Muscle layer of duodenum (tissue), 2 donors: Measurements from ENCODE around the gene GATC.
"Not testable (repeated sequence)": the region's sequence is repeated elsewhere in the genome, so short reads cannot be mapped to it uniquely, and the experiment has no call there.

Source experiments
- H3K27ac ChIP-seq: one replicate; pipeline ENCODE4 v1.7.0; 2013; ENCODE audit warnings: mild to moderate bottlenecking, low read length
- H3K27me3 ChIP-seq: one replicate; pipeline ENCODE4 v1.7.0; 2013; ENCODE audit warnings: low read depth, mild to moderate bottlenecking, control low read depth, low read length
- H3K36me3 ChIP-seq, 2 donors: one replicate each; pipeline ENCODE4 v1.7.0; 2013; ENCODE audit warnings: low read length in 2 of 2, control low read depth in 1 of 2, mild to moderate bottlenecking in 1 of 2; ENCODE audit not compliant: insufficient read depth in 2 of 2, control insufficient read depth in 1 of 2
- H3K4me1 ChIP-seq, 2 donors: one replicate each; pipeline ENCODE4 v1.7.0; 2013; ENCODE audit warnings: low read length in 2 of 2, mild to moderate bottlenecking in 2 of 2, control low read depth in 1 of 2, moderate library complexity in 1 of 2; ENCODE audit not compliant: insufficient read depth in 2 of 2, control insufficient read depth in 1 of 2
- H3K4me3 ChIP-seq, 2 donors: one replicate each; pipeline ENCODE4 v1.7.0; 2013; ENCODE audit warnings: low read length in 2 of 2, low read depth in 1 of 2, mild to moderate bottlenecking in 1 of 2
- H3K9me3 ChIP-seq, 2 donors: one replicate each; pipeline ENCODE4 v1.7.0; 2013; ENCODE audit warnings: low read length in 2 of 2, control low read depth in 1 of 2, mild to moderate bottlenecking in 1 of 2; ENCODE audit not compliant: control insufficient read depth in 1 of 2
- donor health status: healthy.

GATC gene

DNA sequence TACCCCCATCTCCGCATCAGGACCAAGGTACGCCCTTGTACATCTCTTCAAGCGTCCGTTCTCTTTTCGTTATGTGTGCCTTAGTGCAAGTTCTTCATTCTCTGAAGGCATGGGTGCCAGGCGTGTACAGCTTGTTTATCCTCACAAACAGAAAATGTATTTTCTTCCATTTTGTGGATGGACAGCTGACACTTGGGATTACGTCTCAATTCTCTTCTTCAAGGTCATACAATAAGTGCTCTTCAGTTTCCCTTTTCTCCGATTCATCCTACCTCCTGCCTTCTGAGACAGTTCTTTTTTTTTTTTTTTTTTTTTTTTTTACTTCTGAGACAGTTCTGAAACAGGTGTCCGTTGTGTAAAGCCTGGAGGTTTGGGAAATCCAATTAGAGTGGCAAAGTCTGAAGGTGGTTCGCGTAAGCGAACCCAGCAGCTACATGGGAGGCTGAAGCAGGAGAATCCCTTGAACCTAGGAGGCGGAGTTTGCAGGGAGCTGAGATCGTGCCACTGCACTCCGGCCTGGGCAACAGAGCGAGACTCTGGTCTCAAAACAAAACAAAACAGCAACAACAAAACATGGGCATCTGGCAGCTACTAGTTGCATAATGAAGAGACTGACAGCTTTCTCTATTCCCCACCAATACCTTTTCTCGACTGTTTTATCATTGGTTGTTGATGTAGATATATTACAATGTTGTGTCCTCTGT lies 7.6 kb upstream of the GATC start:
- Histone ChIP-seq H3K9me3 (no peaks in the 10 kb centered on the region), H3K4me1 (peaks cover 5 to 16% of the 10 kb centered on the region in 2 donors), H3K27me3 (no peaks in the 10 kb centered on the region), H3K4me3 (peak overlapping the region; percentile 77 to 92), H3K27ac (peak overlapping the region; percentile 72), H3K36me3 (peaks cover 19 to 28% of the 10 kb centered on the region in 2 donors)

DNA sequence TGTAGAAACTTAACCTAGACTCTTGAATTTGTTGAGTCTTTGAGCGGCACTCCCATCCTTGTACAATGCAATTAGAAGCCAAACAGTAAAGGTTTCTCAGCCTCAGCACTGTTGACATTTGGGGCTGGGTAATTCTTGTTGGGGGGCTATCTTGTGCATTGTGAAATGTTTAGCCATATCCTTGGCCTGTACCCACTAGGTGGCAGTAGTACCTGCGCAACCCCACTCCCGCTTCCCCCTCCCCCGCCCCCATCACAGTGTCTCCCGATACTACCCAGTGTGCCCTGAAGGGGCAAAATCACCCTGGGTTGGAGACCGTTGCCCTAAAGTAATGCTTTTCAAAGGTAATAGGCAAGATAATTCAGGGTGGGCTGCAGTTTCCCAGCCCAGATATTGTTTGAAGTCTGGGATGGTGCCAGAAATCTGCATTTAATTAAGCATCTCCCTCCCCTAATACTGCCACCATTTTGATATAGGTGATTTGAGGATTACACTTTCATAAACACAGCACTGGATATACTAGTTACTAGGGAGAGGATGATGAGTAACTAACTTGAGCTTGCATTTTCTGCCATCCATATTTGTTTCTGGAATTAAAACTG lies 6.5 kb upstream of the GATC start:
- H3K36me3 ChIP-seq: peaks cover 29 to 39% of the 10 kb centered on the region in 2 donors
- no peak overlapping the region for H3K4me3 ChIP-seq
- no peak overlapping the region for H3K27ac ChIP-seq
- H3K9me3 ChIP-seq: no peaks in the 10 kb centered on the region
- no peaks in the 10 kb centered on the region for H3K27me3 ChIP-seq
- H3K4me1 ChIP-seq: peaks cover 5 to 16% of the 10 kb centered on the region in 2 donors

- H3K4me1 ChIP-seq: peaks cover 6 to 28% of the 10 kb centered on the region in 2 donors
- peaks cover 29 to 44% of the 10 kb centered on the region in 2 donors for H3K36me3 ChIP-seq
- H3K27ac ChIP-seq: no peak overlapping the region
- H3K4me3 ChIP-seq: no peak overlapping the region
- H3K9me3 ChIP-seq: no peaks in the 10 kb centered on the region
- H3K27me3 ChIP-seq: no peaks in the 10 kb centered on the region
Measured at GRCh38 chr12:120444676-120445075, 1.6 kb upstream of the GATC start.

DNA sequence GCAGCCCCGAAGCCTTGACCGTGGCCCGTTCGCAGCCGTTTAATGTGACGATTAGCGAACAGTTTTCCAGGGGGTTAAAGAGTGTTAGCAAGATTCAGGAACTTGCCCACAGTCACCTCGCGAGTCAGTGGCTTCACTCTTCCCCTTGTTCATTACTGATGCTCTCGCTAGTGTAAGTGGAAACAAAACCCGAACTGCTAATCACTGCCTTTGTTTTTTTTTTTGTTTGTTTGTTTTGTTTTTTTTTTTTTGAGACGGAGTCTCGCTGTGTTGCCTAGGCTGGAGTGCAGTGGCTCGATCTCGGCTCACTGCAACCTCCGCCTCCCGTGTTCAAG lies 567 bp downstream of the GATC start:
- Histone ChIP-seq H3K36me3 (peaks cover 14 to 31% of the 10 kb centered on the region in 2 donors), H3K4me1 (peaks cover 6 to 23% of the 10 kb centered on the region in 2 donors), H3K4me3 (peak overlapping the region; percentile 97 to 100), H3K27ac (peak overlapping the region; percentile 92)
- H3K27me3 ChIP-seq, H3K9me3 ChIP-seq: not testable (repeated sequence)

DNA sequence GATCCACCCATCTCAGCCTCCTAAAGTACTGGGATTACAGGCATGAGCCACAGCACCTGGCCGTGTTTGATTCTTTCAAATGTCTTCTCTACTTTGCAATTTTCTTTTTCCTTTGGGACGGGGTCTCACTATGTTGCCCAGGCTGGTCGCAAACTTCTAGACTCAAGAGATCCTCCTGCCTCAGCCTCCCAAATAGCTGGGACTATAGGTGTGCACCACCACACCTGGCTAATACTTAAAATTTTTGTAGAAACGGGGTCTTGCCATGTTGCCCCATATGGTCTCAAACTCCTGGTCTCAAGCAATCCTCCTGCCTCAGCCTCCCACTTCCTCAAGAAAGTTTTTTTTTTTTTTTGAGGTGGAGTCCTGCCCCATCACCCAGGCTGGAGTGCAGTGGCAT lies 1.7 kb downstream of the GATC start:
- H3K27ac ChIP-seq: no peak overlapping the region
- H3K9me3 ChIP-seq: no peaks in the 10 kb centered on the region
- H3K4me1 ChIP-seq: peaks cover 6 to 23% of the 10 kb centered on the region in 2 donors
- no peak overlapping the region for H3K4me3 ChIP-seq
- H3K27me3 ChIP-seq: no peaks in the 10 kb centered on the region
- peaks cover 14 to 30% of the 10 kb centered on the region in 2 donors for H3K36me3 ChIP-seq

- H3K27me3 ChIP-seq, H3K27ac ChIP-seq, H3K4me3 ChIP-seq, H3K4me1 ChIP-seq, H3K9me3 ChIP-seq: not testable (repeated sequence)
- H3K36me3 ChIP-seq: peaks cover 14 to 32% of the 10 kb centered on the region in 2 donors
Measured at GRCh38 chr12:120452524-120452923, 6.3 kb downstream of the GATC start.

DNA sequence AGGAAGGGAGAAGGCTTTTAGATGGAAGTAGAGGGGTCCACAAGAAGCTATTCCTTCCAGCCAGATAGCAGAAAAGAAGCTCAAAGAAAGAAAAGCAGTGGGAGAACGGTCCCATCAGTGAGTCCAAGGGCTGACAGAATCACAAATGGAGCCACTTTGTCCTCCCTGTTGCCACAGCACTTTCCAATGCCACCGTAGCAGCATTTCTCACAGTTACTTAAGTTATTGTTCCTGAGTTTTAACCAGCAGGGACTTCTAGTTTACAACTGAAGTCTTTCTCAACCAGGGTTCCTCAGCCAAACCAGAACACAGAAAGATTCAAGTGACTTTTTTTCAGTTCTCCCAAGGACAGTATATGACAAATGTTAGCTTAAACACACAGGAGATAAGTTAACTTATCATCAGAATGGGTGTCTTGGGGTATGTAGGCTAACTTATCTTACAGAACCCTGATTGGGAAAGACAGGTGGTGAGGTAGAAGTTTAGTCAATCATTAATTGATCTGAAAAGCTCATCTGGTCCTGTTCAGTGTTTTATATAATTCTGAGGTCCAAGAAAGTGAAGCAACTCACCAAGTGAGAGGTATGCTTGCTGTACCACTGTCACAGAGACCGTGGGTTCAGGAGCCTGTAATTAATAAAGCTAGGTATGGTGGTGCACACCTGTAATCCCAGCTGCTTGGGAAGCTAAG lies 7.0 kb downstream of the GATC start:
- H3K4me1 ChIP-seq: no peaks in the 10 kb centered on the region
- no peak overlapping the region for H3K4me3 ChIP-seq
- H3K36me3 ChIP-seq: peaks cover 15 to 39% of the 10 kb centered on the region in 2 donors
- no peaks in the 10 kb centered on the region for H3K27me3 ChIP-seq
- H3K9me3 ChIP-seq: no peaks in the 10 kb centered on the region
- no peak overlapping the region for H3K27ac ChIP-seq

DNA sequence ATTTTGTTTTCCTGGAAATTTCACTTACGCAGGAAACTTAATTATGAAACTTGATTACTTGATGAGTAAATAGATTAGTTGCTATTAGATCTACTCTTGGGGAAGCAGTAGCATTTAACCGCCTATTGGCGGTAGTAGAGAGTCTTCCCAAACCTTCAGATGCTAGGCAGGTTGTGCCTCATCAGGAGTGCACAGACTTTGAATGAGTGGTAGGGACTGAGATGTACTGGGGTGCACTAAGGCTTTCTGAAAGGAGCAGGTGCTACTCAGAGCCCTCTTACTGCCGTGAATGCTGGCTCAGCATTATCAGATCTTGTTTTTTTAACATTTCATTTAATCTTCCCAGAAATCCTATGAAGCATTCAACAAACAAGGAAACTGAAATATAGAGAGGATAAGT lies 7.7 kb downstream of the GATC start:
- no peak overlapping the region for H3K4me3 ChIP-seq
- no peaks in the 10 kb centered on the region for H3K9me3 ChIP-seq
- peaks cover 20 to 46% of the 10 kb centered on the region in 2 donors for H3K36me3 ChIP-seq
- no peaks in the 10 kb centered on the region for H3K27me3 ChIP-seq
- H3K4me1 ChIP-seq: no peaks in the 10 kb centered on the region
- H3K27ac ChIP-seq: no peak overlapping the region

DNA sequence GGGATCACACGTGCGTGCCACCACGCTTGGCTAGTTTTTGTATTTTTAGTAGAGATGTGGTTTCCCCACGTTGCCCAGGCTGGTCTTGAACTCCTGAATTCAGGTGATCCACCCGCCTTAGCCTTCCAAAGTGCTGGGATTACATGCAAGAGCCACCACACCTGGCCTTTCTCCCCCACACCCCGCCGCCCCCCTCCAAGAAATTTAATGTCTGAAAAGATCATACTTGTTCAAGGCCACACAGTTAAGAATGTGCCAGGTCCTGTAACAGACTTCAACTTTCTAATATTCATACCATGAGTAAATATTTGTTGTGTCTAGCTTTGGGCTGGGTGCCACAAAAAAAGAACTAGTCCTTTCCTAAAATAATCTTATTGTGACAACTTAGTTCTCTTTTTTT lies 9.1 kb downstream of the GATC start:
- Histone ChIP-seq H3K27ac (no peak overlapping the region), H3K36me3 (peaks cover 30 to 59% of the 10 kb centered on the region in 2 donors), H3K4me3 (no peak overlapping the region), H3K27me3 (no peaks in the 10 kb centered on the region), H3K4me1 (no peaks in the 10 kb centered on the region), H3K9me3 (no peaks in the 10 kb centered on the region)

GRCh38 chr12:120457133-120457532 lies 10.9 kb downstream of the GATC start:
- no peak overlapping the region for H3K4me3 ChIP-seq
- no peaks in the 10 kb centered on the region for H3K9me3 ChIP-seq
- H3K36me3 ChIP-seq: peaks cover 42 to 74% of the 10 kb centered on the region in 2 donors
- H3K27me3 ChIP-seq: no peaks in the 10 kb centered on the region
- no peaks in the 10 kb centered on the region for H3K4me1 ChIP-seq
- no peak overlapping the region for H3K27ac ChIP-seq

GRCh38 chr12:120460157-120460556 lies 13.9 kb downstream of the GATC start:
- no peaks in the 10 kb centered on the region for H3K27me3 ChIP-seq
- peaks cover 68 to 87% of the 10 kb centered on the region in 2 donors for H3K36me3 ChIP-seq
- no peaks in the 10 kb centered on the region for H3K4me1 ChIP-seq
- H3K9me3 ChIP-seq: no peaks in the 10 kb centered on the region
- no peak overlapping the region for H3K4me3 ChIP-seq
- no peak overlapping the region for H3K27ac ChIP-seq
